CD4-positive, CD25-positive, alpha-beta regulatory T cell (primary cell): ENCODE measurements around the gene DNTT. TPM values are rescaled to one million over a fixed set of nuclear protein-coding genes. Genes with fewer than 3 reads are reported as not detected.

ENCODE experiments used
- ATAC-seq, 2 donors: fragments of 150-1000 bp; cut with Tn5 transposase; one replicate each; pipeline ENCODE4 v1.10.0; 2021; ENCODE audit warnings: low read depth in 2 of 2, moderate number of reproducible peaks in 2 of 2, moderate library complexity in 1 of 2
- DNase-seq, 3 donors: peaks; one replicate each; pipeline versions ENCODE4 v3.0.0 to v3.0.0-alpha.2; 2012 to 2022; ENCODE audit warnings: mixed read lengths in 1 of 3
- H3K27ac ChIP-seq: one replicate; pipeline ENCODE4 v1.7.0; 2013; ENCODE audit warnings: mild to moderate bottlenecking, low read length; ENCODE audit not compliant: insufficient read depth, poor library complexity, severe bottlenecking
- H3K27me3 ChIP-seq: one replicate; pipeline ENCODE4 v1.7.0; 2013; ENCODE audit warnings: low read length; ENCODE audit not compliant: control insufficient read depth, insufficient read depth
- H3K36me3 ChIP-seq: one replicate; pipeline ENCODE4 v1.7.0; 2013; ENCODE audit warnings: mild to moderate bottlenecking, low read length, moderate library complexity; ENCODE audit not compliant: control insufficient read depth, insufficient read depth
- H3K4me1 ChIP-seq: 2 replicates; pipeline ENCODE4 v1.7.0; 2013; ENCODE audit warnings: mild to moderate bottlenecking, low read length; ENCODE audit not compliant: insufficient read depth, control insufficient read depth, poor library complexity, severe bottlenecking
- H3K4me3 ChIP-seq: one replicate; pipeline ENCODE4 v1.7.0; 2013; ENCODE audit warnings: low read depth, mild to moderate bottlenecking, low read length, moderate library complexity
- H3K9me3 ChIP-seq, 2 experiments: 1 replicate in 1 of 2; 2 replicates in 1 of 2; pipeline ENCODE4 v1.7.0; 2013; ENCODE audit warnings: low read length in 2 of 2, mild to moderate bottlenecking in 1 of 2, moderate library complexity in 1 of 2; ENCODE audit not compliant: control insufficient read depth in 2 of 2
- H3K27ac Mint-ChIP-seq, 3 donors: one replicate each; pipeline ENCODE4 v1.8.0; 2020 to 2022; ENCODE audit warnings: mild to moderate bottlenecking in 3 of 3, mixed read lengths in 3 of 3, moderate library complexity in 2 of 3
- H3K27me3 Mint-ChIP-seq: one replicate; pipeline ENCODE4 v1.8.0; 2022; ENCODE audit warnings: mild to moderate bottlenecking, mixed read lengths
- H3K36me3 Mint-ChIP-seq: one replicate; pipeline ENCODE4 v1.8.0; 2020; ENCODE audit warnings: mixed read lengths
- H3K4me1 Mint-ChIP-seq, 4 donors: one replicate each; pipeline ENCODE4 v1.8.0; 2020 to 2022; ENCODE audit warnings: mixed read lengths in 4 of 4, mild to moderate bottlenecking in 1 of 4
- H3K4me3 Mint-ChIP-seq, 4 donors: one replicate each; pipeline ENCODE4 v1.8.0; 2020 to 2022; ENCODE audit warnings: mild to moderate bottlenecking in 4 of 4, mixed read lengths in 4 of 4, moderate library complexity in 3 of 4
- H3K9me3 Mint-ChIP-seq, 7 donors: one replicate each; pipeline ENCODE4 v1.8.0; 2020 to 2022; ENCODE audit warnings: mixed read lengths in 7 of 7, mild to moderate bottlenecking in 3 of 7, moderate library complexity in 2 of 7
- polyA plus RNA-seq, 4 donors: library from polyadenylated mRNA; unstranded; fragments of 300-500 nt; fragmentation: Illumina TruSeq; gene quantifications; one replicate each; pipeline ENCODE4 v1.2.3, GENCODE V29; 2021
- total RNA-seq: library from RNA; stranded (reverse); gene quantifications from one replicate; pipeline ENCODE4 v1.2.3, GENCODE V29; 2022

The DNTT gene
- total and polyA plus RNA-seq, 5 donors from 2014 or later, result 0.24 TPM; not detected in 4

DNA sequence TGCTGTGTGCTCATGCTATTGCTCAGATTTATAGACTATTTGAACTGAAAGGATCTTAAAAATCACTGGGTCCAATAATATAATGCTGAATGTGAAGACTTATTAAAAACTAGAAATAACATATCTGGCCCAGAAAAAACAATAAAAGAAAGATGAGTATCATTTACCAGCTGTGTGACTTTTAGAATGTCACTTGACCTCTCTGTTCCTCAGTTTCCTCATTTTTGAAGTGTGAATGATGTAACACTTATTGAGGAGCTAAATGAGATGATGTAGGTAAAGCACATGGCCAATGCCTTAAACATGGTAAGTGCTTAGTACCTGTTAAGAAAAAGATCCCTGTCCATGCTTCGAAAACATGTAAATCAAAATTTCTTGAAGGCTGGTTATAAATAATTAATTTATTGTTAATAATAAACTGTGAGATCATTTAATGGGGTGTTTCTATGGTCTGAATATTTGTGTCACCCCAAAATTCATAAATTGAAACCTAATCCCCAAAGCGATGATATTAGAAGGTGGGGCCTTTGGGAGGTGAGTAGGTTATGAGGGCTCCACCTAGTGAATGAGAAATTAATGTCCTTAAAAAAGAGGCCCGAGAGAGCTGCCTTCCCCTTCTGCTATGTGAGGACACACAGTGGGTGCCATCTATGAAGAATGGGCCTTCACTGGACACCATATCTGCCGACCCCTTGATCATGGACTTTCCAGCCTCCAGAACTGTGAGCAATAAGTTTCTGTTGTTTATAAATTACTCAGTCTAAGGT lies 13.0 kb downstream of the DNTT start:
- Mint-ChIP-seq H3K36me3 (no peaks in the 10 kb centered on the region), H3K4me3 (no peak overlapping the region), H3K4me1 (peaks cover 0 to 3% (median 0%) of the 10 kb centered on the region in 4 donors), H3K27ac (no peak overlapping the region), H3K9me3 (peaks cover 0 to 2% (median 0%) of the 10 kb centered on the region in 7 donors), H3K27me3 (peaks cover 44% of the 10 kb centered on the region)
- Histone ChIP-seq H3K27me3 (peaks cover 20% of the 10 kb centered on the region), H3K9me3 (no peaks in the 10 kb centered on the region), H3K4me1 (no peaks in the 10 kb centered on the region), H3K36me3 (no peaks in the 10 kb centered on the region), H3K4me3 (no peak overlapping the region), H3K27ac (no peak overlapping the region)
- no peak for ATAC-seq
- DNase-seq, result no peak

DNA sequence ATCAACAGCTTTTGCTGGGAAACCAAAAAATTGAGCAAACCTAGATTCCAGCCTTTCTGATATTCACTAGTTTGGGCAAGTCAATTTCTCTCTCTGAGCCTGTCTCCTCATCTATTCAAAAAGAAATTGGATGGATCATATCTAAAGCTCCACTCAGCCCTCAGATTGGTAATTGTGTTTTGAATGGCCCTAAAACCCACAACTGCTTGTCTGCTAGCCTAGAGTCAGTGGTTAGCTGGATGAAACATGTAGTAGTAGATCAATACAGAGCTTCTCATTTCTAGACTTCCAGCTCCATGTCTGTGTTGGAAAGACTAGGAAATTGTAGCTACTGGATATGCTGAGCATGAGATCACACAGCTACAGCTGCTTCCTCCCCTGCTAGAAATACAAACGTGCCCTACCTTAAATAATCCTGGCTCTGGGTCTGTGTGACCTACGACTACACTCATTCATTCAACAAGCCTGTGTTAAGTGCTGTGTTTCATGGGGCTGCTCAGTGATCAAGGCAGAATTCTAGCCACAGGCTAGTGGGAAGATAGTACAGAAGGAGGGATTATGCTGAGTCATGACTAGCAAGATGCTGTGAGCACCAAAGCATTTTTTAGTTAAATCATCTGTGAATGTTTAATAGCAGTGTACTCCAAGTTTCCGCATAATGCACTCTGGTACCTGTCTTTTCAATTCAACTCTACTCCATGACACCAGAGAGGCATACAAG lies 15.7 kb downstream of the DNTT start:
- no peak overlapping the region for H3K4me3 Mint-ChIP-seq
- Histone ChIP-seq H3K9me3 (no peaks in the 10 kb centered on the region), H3K27me3 (peaks cover 10% of the 10 kb centered on the region), H3K4me1 (no peaks in the 10 kb centered on the region), H3K4me3 (no peak overlapping the region), H3K36me3 (no peaks in the 10 kb centered on the region), H3K27ac (no peak overlapping the region)
- peaks cover 0 to 2% (median 0%) of the 10 kb centered on the region in 7 donors for H3K9me3 Mint-ChIP-seq
- ATAC-seq (no peak), DNase-seq (no peak)
- peaks cover 32% of the 10 kb centered on the region for H3K27me3 Mint-ChIP-seq
- H3K27ac Mint-ChIP-seq, result no peak overlapping the region
- H3K36me3 Mint-ChIP-seq, result no peaks in the 10 kb centered on the region
- H3K4me1 Mint-ChIP-seq, result peaks cover 0 to 3% (median 1%) of the 10 kb centered on the region in 4 donors

GRCh38 chr10:96321822-96322221 lies 17.6 kb downstream of the DNTT start:
- peaks cover 3 to 10% (median 4%) of the 10 kb centered on the region in 4 donors for H3K4me1 Mint-ChIP-seq
- Histone ChIP-seq H3K4me1 (no peaks in the 10 kb centered on the region), H3K36me3 (no peaks in the 10 kb centered on the region), H3K9me3 (no peaks in the 10 kb centered on the region), H3K4me3 (no peak overlapping the region), H3K27me3 (peaks cover 5% of the 10 kb centered on the region), H3K27ac (no peak overlapping the region)
- no peak for ATAC-seq
- no peak overlapping the region for H3K4me3 Mint-ChIP-seq
- H3K27me3 Mint-ChIP-seq, result peaks cover 33% of the 10 kb centered on the region
- no peaks in the 10 kb centered on the region for H3K36me3 Mint-ChIP-seq
- DNase-seq, result no peak
- H3K9me3 Mint-ChIP-seq, result peaks cover 0 to 2% (median 0%) of the 10 kb centered on the region in 7 donors
- H3K27ac Mint-ChIP-seq, result no peak overlapping the region

- no peak overlapping the region for H3K4me3 Mint-ChIP-seq
- Histone ChIP-seq H3K4me3 (no peak overlapping the region), H3K27ac (no peak overlapping the region), H3K36me3 (no peaks in the 10 kb centered on the region), H3K9me3 (no peaks in the 10 kb centered on the region), H3K27me3 (peaks cover 5% of the 10 kb centered on the region), H3K4me1 (no peaks in the 10 kb centered on the region)
- H3K27ac Mint-ChIP-seq, result no peak overlapping the region
- no peaks in the 10 kb centered on the region for H3K36me3 Mint-ChIP-seq
- peaks cover 3 to 12% (median 6%) of the 10 kb centered on the region in 4 donors for H3K4me1 Mint-ChIP-seq
- H3K9me3 Mint-ChIP-seq, result peaks cover 0 to 2% (median 0%) of the 10 kb centered on the region in 7 donors
- ATAC-seq, result no peak
- no peak for DNase-seq
- peaks cover 33% of the 10 kb centered on the region for H3K27me3 Mint-ChIP-seq
Measured at GRCh38 chr10:96322275-96322674, 18.0 kb downstream of the DNTT start.

DNA sequence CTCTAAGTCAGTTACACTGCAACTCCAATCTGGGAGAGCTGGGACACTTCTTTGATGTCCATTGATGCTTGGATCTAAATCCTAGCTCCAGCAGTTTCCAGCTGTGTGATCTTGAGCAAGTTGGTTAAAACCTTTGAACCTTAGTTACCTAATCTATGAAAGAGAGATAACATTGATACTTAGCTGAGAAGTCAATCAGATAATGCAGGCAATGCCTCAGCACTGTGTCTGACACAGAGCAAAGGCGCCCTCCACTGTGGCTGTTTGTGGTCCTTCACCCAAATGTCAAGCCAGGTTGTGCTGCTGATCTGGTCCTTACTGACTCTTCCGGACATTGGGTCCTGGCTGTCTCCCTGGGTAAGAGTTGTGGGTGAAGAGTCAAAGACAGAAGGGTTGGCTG lies 20.2 kb downstream of the DNTT start:
- Mint-ChIP-seq H3K4me3 (no peak overlapping the region), H3K36me3 (no peaks in the 10 kb centered on the region), H3K4me1 (peaks cover 5 to 12% (median 7%) of the 10 kb centered on the region in 4 donors), H3K27ac (no peak overlapping the region), H3K27me3 (peaks cover 28% of the 10 kb centered on the region), H3K9me3 (no peaks in the 10 kb centered on the region)
- no peak overlapping the region for H3K4me3 ChIP-seq
- H3K4me1 ChIP-seq, result no peaks in the 10 kb centered on the region
- DNase-seq (no peak), ATAC-seq (no peak)
- no peak overlapping the region for H3K27ac ChIP-seq
- no peaks in the 10 kb centered on the region for H3K36me3 ChIP-seq
- peaks cover 5% of the 10 kb centered on the region for H3K27me3 ChIP-seq
- H3K9me3 ChIP-seq, result no peaks in the 10 kb centered on the region

GRCh38 chr10:96325719-96326373 lies 21.6 kb downstream of the DNTT start:
- H3K4me3 Mint-ChIP-seq, result no peak overlapping the region
- Histone ChIP-seq H3K36me3 (no peaks in the 10 kb centered on the region), H3K27me3 (peaks cover 1% of the 10 kb centered on the region), H3K9me3 (no peaks in the 10 kb centered on the region), H3K4me1 (no peaks in the 10 kb centered on the region), H3K4me3 (no peak overlapping the region), H3K27ac (no peak overlapping the region)
- H3K9me3 Mint-ChIP-seq, result no peaks in the 10 kb centered on the region
- no peak overlapping the region for H3K27ac Mint-ChIP-seq
- peaks cover 19% of the 10 kb centered on the region for H3K27me3 Mint-ChIP-seq
- DNase-seq (peak in 1 of 3 donors; percentile 41), ATAC-seq (no peak)
- peaks cover 5 to 12% (median 7%) of the 10 kb centered on the region in 4 donors for H3K4me1 Mint-ChIP-seq
- no peaks in the 10 kb centered on the region for H3K36me3 Mint-ChIP-seq

GRCh38 chr10:96327462-96327861 lies 23.2 kb downstream of the DNTT start:
- no peak overlapping the region for H3K4me3 ChIP-seq
- Mint-ChIP-seq H3K4me1 (peaks cover 5 to 19% (median 13%) of the 10 kb centered on the region in 4 donors), H3K27me3 (peaks cover 10% of the 10 kb centered on the region), H3K27ac (no peak overlapping the region), H3K36me3 (no peaks in the 10 kb centered on the region), H3K4me3 (no peak overlapping the region), H3K9me3 (peaks cover 0 to 1% (median 0%) of the 10 kb centered on the region in 7 donors)
- no peak overlapping the region for H3K27ac ChIP-seq
- H3K4me1 ChIP-seq, result peaks cover 1% of the 10 kb centered on the region
- no peaks in the 10 kb centered on the region for H3K9me3 ChIP-seq
- no peaks in the 10 kb centered on the region for H3K36me3 ChIP-seq
- ATAC-seq (no peak), DNase-seq (no peak)
- H3K27me3 ChIP-seq, result peaks cover 1% of the 10 kb centered on the region
